ENCODE results near the gene SIGLEC1.

DNA sequence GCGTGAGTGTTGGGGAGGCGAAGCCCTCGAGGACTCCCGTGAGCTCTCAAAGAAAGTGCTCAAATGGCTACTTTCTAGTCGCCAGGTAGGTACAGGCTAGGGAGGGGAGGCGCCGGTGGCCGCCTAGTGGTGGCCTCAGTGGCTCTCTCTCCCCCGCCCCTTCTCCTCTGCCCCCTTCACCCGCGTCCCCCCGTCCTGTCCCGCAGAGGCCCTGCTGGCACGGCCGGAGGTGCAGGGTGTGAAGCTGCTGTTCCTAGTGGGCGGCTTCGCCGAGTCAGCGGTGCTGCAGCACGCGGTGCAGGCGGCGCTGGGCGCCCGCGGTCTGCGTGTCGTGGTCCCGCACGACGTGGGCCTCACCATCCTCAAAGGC lies 38.9 kb upstream of the SIGLEC1 start:
- TF ChIP-seq, protein P1, sequence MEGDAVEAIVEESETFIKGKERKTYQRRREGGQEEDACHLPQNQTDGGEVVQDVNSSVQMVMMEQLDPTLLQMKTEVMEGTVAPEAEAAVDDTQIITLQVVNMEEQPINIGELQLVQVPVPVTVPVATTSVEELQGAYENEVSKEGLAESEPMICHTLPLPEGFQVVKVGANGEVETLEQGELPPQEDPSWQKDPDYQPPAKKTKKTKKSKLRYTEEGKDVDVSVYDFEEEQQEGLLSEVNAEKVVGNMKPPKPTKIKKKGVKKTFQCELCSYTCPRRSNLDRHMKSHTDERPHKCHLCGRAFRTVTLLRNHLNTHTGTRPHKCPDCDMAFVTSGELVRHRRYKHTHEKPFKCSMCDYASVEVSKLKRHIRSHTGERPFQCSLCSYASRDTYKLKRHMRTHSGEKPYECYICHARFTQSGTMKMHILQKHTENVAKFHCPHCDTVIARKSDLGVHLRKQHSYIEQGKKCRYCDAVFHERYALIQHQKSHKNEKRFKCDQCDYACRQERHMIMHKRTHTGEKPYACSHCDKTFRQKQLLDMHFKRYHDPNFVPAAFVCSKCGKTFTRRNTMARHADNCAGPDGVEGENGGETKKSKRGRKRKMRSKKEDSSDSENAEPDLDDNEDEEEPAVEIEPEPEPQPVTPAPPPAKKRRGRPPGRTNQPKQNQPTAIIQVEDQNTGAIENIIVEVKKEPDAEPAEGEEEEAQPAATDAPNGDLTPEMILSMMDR (IDR thresholded peaks at IDR 0.05; ENCODE audit: low read depth, low read length), result no peak
- TF ChIP-seq EZH2phosphoT487 (IDR thresholded peaks at IDR 0.05; ENCODE audit: low read depth), result no peak
